HL-60/S4 treated with phorbol 12-myristate 13-acetate at 8.2 ng/mL for 4 days and 3 days (cell line): ENCODE measurements around the gene KLK8.

Experiments
- in situ Hi-C: fragments of 300-500 bp; cut with MboI; formaldehyde crosslinking; loops from 2 replicates; pipeline ENCODE4 v1.15.0; 2022; ENCODE audit warnings: low sequenced_read_pairs

Gene KLK8

DNA sequence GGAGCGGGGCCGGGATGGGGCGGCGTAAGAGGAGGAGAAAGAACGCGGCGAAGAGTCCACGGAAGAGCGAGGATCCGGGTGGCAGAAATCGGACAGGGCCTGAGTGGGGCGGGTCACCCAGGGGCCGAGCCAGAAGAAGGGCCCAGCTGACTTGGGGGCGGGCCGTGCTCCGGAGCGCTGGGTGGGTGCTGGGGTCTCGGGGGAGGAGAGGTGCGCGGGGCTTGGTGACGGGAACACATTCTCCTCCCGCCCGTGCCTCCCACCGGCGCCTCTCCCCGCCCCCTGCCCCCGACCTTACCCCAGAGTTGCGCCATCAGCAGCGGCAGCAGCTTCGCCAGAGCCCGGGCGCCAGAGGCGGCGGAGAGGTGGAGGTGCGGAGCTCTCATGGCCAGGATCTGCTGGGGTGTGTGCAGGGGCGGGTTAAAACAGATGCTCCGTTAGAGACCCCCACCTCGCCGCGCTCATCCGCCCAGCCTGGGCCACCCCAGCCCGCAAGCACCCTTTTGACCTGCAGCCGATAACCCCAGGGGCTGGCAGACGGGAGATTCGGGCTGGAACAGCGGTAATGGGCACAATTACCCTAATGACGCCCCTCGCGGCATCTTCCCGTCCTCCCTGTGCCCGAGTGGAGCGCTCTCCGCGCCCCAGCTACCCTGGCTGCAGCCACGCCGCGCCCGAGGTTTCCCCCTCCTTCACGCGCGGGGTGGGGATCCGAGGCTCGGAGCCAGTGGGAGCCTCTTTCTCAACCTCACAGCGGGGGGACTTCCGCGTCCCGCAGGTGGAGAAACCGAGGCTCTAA lies 17.5 kb upstream of the KLK8 start:
- in situ Hi-C loops = no loop called here

- in situ Hi-C loops = no loop called here
Observed at GRCh38 chr19:51016798-51017683, 15.6 kb upstream of the KLK8 start.

DNA sequence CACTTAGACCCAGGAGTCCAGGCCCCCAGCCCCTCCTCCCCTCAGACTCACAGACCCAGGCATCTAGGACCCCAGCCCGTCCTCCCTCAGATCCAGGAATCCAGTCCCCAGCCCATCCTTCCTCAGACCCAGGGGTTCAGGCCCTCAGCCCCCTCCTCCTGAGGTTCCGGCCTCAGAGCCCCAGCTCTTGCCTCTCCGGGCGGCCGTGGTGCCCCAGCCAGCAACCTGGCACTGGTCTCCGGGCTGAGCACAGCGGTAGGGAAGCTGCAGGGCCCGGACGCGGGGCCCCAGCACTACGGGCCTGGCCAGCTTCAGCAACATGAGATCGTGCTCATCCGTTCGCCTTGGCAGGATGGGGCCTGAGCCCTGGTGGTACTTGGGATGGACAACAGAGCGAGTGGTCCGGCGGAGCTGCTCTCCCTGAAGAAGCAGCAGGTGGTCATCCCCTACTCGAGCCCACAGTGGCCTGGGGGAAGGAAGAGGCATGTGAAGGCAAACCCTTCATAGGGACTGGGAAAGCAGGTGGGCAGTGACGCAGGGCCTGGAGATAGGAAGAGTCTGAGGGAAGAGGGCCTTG lies 14.4 kb upstream of the KLK8 start:
- in situ Hi-C loops = no loop called here

GRCh38 chr19:51014242-51014641 lies 12.8 kb upstream of the KLK8 start:
- in situ Hi-C loops = no loop called here

- in situ Hi-C loops = no loop called here
Observed at GRCh38 chr19:51012661-51013190, 11.3 kb upstream of the KLK8 start.

DNA sequence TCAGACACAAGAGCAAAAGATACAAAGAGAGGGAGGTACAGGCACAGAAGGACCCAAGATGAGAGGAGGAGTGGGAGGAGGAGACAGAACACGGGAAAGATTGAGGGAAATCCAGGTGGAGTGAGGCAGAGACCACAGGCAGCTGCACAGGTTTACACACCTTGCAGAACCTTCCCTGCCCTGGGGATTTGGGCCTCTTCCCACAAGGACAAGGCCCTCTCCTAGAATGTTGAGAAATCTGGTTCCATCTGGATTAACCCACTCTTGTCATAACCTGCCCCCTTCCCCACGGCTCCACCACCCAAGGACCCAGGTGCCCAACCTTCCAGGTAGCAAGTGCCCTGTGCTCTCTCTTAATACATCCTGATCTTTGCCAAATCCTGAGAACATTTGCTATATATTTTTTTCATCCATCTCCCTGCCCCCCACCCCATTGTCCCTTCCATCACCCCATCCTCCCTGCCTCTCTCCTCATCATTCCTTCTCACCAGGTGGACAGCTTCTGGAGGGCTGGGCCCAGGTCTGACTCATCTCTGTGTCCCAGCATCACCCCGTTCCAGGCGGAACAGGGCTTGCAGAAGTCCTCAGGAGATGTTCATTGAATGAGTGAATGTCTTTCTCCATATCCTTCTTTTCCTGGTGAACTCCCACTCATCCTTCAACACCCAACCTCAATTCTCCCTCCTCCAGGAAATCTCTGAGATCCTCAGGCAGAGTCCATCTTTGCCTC lies 8.8 kb upstream of the KLK8 start:
- in situ Hi-C loops = no loop called here

GRCh38 chr19:51009061-51009891 lies 7.9 kb upstream of the KLK8 start:
- in situ Hi-C loops = no loop called here

- in situ Hi-C loops = no loop called here
Observed at GRCh38 chr19:51007488-51007887, 6.1 kb upstream of the KLK8 start.

GRCh38 chr19:51006406-51006805 lies 5.0 kb upstream of the KLK8 start:
- in situ Hi-C loops = no loop called here

DNA sequence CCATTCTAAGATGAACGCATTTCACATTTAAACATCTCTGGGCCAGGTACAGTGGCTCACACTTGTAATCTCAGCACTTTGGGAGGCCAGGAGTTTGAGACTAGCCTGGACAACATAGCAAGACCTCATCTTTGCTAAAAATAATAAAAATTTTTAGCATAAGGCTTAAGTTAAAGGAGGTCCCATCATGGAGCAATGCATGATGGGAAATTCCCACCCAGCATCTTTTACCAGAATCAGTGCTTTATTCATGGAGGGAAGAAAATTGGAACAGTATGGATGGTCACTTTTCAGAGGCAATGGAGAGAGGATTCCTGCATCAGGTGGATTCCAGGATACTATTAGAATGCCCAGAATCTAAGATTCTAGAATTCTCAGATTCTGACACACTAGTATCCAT lies 3.8 kb upstream of the KLK8 start:
- in situ Hi-C loops = no loop called here

DNA sequence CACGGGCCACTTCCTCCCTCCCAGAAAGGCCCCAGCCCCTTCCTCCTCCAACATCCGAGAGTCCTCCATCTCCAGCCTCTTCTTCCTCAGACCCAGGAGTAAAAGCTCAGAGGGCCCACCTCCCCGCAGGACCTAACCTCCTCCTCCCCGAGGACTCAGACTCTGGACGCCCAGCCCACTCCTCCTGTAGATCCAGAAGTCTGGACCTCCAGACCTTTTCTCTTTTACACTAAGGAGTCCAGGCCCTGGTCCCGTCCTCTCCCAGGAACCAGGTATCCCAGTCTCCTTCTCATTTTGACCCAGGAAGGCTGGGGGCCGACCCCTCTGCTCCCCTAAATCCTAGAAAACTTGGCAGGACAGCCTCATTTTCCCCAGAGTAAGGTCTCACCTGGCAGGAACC lies 1.9 kb upstream of the KLK8 start:
- in situ Hi-C loops = no loop called here

- in situ Hi-C loops = no loop called here
Observed at GRCh38 chr19:51002542-51003311, 1.3 kb upstream of the KLK8 start.

- in situ Hi-C loops = no loop called here
Observed at GRCh38 chr19:51002089-51002532, 707 bp upstream of the KLK8 start.

DNA sequence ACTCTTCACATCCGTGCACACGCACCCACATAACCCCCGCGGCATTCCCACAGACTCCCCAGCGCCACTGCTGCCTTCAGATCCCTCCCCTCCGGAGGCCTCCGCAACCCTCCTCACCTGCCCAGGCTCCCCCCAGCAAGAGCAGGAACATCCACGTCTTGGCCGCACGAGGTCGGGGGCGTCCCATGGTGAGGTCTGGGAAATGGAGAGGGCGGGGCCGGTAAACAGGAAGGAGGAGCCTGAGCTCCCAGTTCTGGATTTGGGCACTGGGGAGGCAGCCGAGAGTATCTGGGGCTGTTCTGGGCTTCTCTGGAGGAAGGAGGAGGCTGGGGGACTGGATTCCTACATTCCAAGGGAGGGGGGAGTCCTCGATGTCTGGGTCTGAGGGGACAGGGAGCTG lies 423 bp downstream of the KLK8 start:
- in situ Hi-C loops = no loop called here

- in situ Hi-C loops = no loop called here
Observed at GRCh38 chr19:51000426-51000825, 978 bp downstream of the KLK8 start.

GRCh38 chr19:50998686-50999085 lies 2.7 kb downstream of the KLK8 start:
- in situ Hi-C loops = no loop called here

DNA sequence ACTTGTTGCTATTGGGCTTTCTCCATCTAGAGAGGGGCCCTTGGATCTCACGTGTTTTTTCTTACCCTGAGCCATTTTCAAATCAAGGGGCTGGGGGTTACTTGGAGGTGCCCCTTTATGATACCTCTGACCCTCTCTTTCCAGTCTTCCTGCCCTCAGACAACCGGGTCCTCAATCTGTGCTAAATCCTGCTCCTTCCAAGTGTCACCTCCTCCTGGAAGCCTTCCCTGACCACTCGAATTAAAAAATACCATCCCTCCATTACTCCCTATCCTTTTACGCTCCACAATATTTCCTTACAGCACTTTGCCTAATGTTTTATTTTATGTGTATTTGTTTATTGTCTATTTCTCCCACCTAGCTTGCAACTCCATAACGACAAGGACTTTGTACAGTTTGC lies 3.3 kb downstream of the KLK8 start:
- in situ Hi-C loops = no loop called here

DNA sequence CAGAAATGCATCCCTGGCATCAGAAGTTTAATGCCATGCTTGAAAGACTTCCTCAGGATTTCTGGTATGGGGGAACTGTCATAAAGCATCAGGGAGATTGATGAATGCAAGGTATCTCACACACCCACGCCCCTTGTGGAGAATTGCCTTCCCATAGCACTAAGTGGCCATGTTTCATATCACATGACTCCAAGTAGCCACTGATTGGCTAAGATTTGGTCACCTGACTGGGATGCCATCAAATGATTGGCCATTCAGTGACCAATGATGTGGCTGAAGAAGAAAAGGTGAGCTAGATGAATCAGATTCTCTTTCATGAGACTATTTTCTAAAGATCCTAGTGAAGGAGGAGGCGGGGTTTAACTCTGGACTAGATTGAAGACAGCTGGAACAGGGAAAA lies 7.3 kb downstream of the KLK8 start:
- in situ Hi-C loops = no loop called here

GRCh38 chr19:50992666-50993035 lies 8.8 kb downstream of the KLK8 start:
- in situ Hi-C loops = no loop called here
